H9 (cell line): Measurements from ENCODE around the gene AMER2. TPM values are rescaled to one million over a fixed set of nuclear protein-coding genes. Genes with fewer than 3 reads are reported as not detected.

Experiments used
- DNase-seq: peaks from one replicate; pipeline ENCODE4 v3.0.0-alpha.2; 2017
- H2AFZ ChIP-seq: one replicate; pipeline ENCODE4 v1.6.1; 2013; ENCODE audit warnings: mild to moderate bottlenecking, low read length, control low read depth, moderate library complexity
- H2AK5ac ChIP-seq: 2 replicates; pipeline ENCODE4 v1.6.1; 2013; ENCODE audit warnings: low read length, control low read depth, mixed read lengths; ENCODE audit not compliant: insufficient read length
- H2BK120ac ChIP-seq: one replicate; pipeline ENCODE4 v1.6.1; 2013; ENCODE audit warnings: low read depth, mild to moderate bottlenecking, low read length, control low read depth, inconsistent platforms; ENCODE audit not compliant: poor library complexity, severe bottlenecking
- H2BK12ac ChIP-seq: 2 replicates; pipeline ENCODE4 v1.6.1; 2013; ENCODE audit warnings: low read length, control low read depth, mixed read lengths, low read depth; ENCODE audit not compliant: insufficient read length
- H2BK15ac ChIP-seq: 2 replicates; pipeline ENCODE4 v1.6.1; 2013; ENCODE audit warnings: low read depth, low read length, control low read depth
- H2BK20ac ChIP-seq: one replicate; pipeline ENCODE4 v1.6.1; 2013; ENCODE audit warnings: low read depth, mild to moderate bottlenecking, low read length, control low read depth, inconsistent platforms; ENCODE audit not compliant: poor library complexity, severe bottlenecking
- H2BK5ac ChIP-seq: 2 replicates; pipeline ENCODE4 v1.6.1; 2013; ENCODE audit warnings: low read length, control low read depth, mixed read lengths; ENCODE audit not compliant: insufficient read length
- H3K14ac ChIP-seq: 2 replicates; pipeline ENCODE4 v1.6.1; 2013; ENCODE audit warnings: low read length, control low read depth; ENCODE audit not compliant: insufficient read depth
- H3K18ac ChIP-seq: 2 replicates; pipeline ENCODE4 v1.6.1; 2013; ENCODE audit warnings: low read depth, mild to moderate bottlenecking, mixed read lengths, low read length, control low read depth; ENCODE audit not compliant: insufficient read length
- H3K23ac ChIP-seq: 2 replicates; pipeline ENCODE4 v1.6.1; 2013; ENCODE audit warnings: low read length, control low read depth, mixed read lengths, low read depth; ENCODE audit not compliant: insufficient read length
- H3K23me2 ChIP-seq: 2 replicates; pipeline ENCODE4 v1.6.1; 2013; ENCODE audit warnings: low read depth, mild to moderate bottlenecking, mixed read lengths, low read length, control low read depth; ENCODE audit not compliant: insufficient read length, poor library complexity, severe bottlenecking
- H3K27ac ChIP-seq: 2 replicates; pipeline ENCODE4 v1.5.1; 2013; ENCODE audit warnings: low read length, control low read depth, mixed read lengths, low read depth; ENCODE audit not compliant: insufficient read length
- H3K27me3 ChIP-seq: 2 replicates; pipeline ENCODE4 v1.6.1; 2013; ENCODE audit warnings: low read length, control low read depth, inconsistent platforms; ENCODE audit not compliant: insufficient read depth
- H3K4ac ChIP-seq: 2 replicates; pipeline ENCODE4 v1.6.1; 2013; ENCODE audit warnings: low read depth, mild to moderate bottlenecking, control low read depth, inconsistent platforms, low read length, moderate library complexity
- H3K4me1 ChIP-seq: 2 replicates; pipeline ENCODE4 v1.6.1; 2013; ENCODE audit warnings: low read length, control low read depth, inconsistent platforms; ENCODE audit not compliant: insufficient read depth
- H3K4me2 ChIP-seq: 2 replicates; pipeline ENCODE4 v1.6.1; 2013; ENCODE audit warnings: low read length, control low read depth, mixed read lengths; ENCODE audit not compliant: insufficient read length, insufficient read depth
- H3K56ac ChIP-seq: 2 replicates; pipeline ENCODE4 v1.6.1; 2013; ENCODE audit warnings: low read depth, mild to moderate bottlenecking, mixed read lengths, low read length, control low read depth; ENCODE audit not compliant: insufficient read length
- H3K79me1 ChIP-seq: 2 replicates; pipeline ENCODE4 v1.6.1; 2013; ENCODE audit warnings: low read depth, mild to moderate bottlenecking, moderate library complexity, low read length, control low read depth, inconsistent platforms; ENCODE audit not compliant: insufficient read depth, poor library complexity, severe bottlenecking
- H3K79me2 ChIP-seq: 2 replicates; pipeline ENCODE4 v1.6.1; 2013; ENCODE audit warnings: low read length, control low read depth, inconsistent platforms; ENCODE audit not compliant: insufficient read depth
- H3K9ac ChIP-seq: 2 replicates; pipeline ENCODE4 v1.6.1; 2013; ENCODE audit warnings: low read length, control low read depth, mixed read lengths; ENCODE audit not compliant: insufficient read length; ENCODE audit errors: extremely low read depth
- H3K9me3 ChIP-seq: one replicate; pipeline ENCODE4 v1.6.1; 2013; ENCODE audit warnings: low read depth, low read length, inconsistent platforms; ENCODE audit not compliant: control insufficient read depth
- H3T11ph ChIP-seq: one replicate; pipeline ENCODE4 v1.6.1; 2013; ENCODE audit warnings: mild to moderate bottlenecking, low read length, control low read depth, inconsistent platforms
- H4K20me1 ChIP-seq: one replicate; pipeline ENCODE4 v1.6.1; 2013; ENCODE audit not compliant: control insufficient read depth, insufficient read length, insufficient read depth
- H4K5ac ChIP-seq: 2 replicates; pipeline ENCODE4 v1.6.1; 2013; ENCODE audit warnings: low read depth, mild to moderate bottlenecking, mixed read lengths, low read length, control low read depth; ENCODE audit not compliant: insufficient read length
- H4K8ac ChIP-seq: replicated peaks from 2 replicates; pipeline ENCODE4 v1.6.1; 2013; ENCODE audit warnings: low read length, control low read depth, mixed read lengths, low read depth; ENCODE audit not compliant: insufficient read length
- H4K91ac ChIP-seq: 2 replicates; pipeline ENCODE4 v1.6.1; 2013; ENCODE audit warnings: low read depth, mild to moderate bottlenecking, moderate library complexity, mixed read lengths, low read length, control low read depth; ENCODE audit not compliant: insufficient read length
- H3K27ac Mint-ChIP-seq, 3 experiments: 2 replicates in 2 of 3; 3 replicates in 1 of 3; pipeline ENCODE4 v1.8.0; 2020 to 2021; ENCODE audit warnings: mixed read lengths in 3 of 3, mild to moderate bottlenecking in 1 of 3, moderate library complexity in 1 of 3
- H3K27me3 Mint-ChIP-seq: 2 replicates; pipeline ENCODE4 v1.8.0; 2021; ENCODE audit warnings: low read depth, mild to moderate bottlenecking, moderate library complexity, mixed read lengths
- H3K36me3 Mint-ChIP-seq, 3 experiments: 2 replicates in 2 of 3; 3 replicates in 1 of 3; pipeline ENCODE4 v1.8.0; 2020 to 2021; ENCODE audit warnings: low read depth in 3 of 3, mixed read lengths in 3 of 3; ENCODE audit not compliant: insufficient read depth in 1 of 3
- H3K4me1 Mint-ChIP-seq, 2 experiments: 2 replicates each; pipeline ENCODE4 v1.8.0; 2020; ENCODE audit warnings: mixed read lengths in 2 of 2
- H3K4me3 Mint-ChIP-seq, 2 experiments: 2 replicates in 1 of 2; 3 replicates in 1 of 2; pipeline ENCODE4 v1.8.0; 2020 to 2021; ENCODE audit warnings: mild to moderate bottlenecking in 2 of 2, mixed read lengths in 2 of 2, moderate library complexity in 1 of 2
- H3K9me3 Mint-ChIP-seq, 2 experiments: 2 replicates in 1 of 2; 3 replicates in 1 of 2; pipeline ENCODE4 v1.8.0; 2020; ENCODE audit warnings: mild to moderate bottlenecking in 2 of 2, mixed read lengths in 2 of 2, moderate library complexity in 1 of 2
- WGBS: extraction: QIAGEN DNeasy Blood & Tissue Kit; methylation state at CpG from one replicate; pipeline ENCODE4 v1.1.7; 2013; ENCODE audit warnings: missing lambda C conversion rate, low lambda C conversion rate, mixed read lengths; ENCODE audit not compliant: insufficient read length; ENCODE audit errors: extremely low coverage; 5-methylcytosine and 5-hydroxymethylcytosine counted together
- total RNA-seq: library from RNA; stranded (reverse); gene quantifications from 2 replicates; pipeline ENCODE4 v1.2.1, GENCODE V29; 2021
- TF ChIP-seq, protein P1 (sequence below): fragments of 200-600 bp; sonication (generic); conservative IDR thresholded peaks from 3 replicates; pipeline ENCODE4 v1.8.0; 2021; ENCODE audit warnings: antibody characterized with exemption, mild to moderate bottlenecking

Gene AMER2
- total RNA-seq, 1 experiment from 2014 or later, result 0.02 TPM

DNA sequence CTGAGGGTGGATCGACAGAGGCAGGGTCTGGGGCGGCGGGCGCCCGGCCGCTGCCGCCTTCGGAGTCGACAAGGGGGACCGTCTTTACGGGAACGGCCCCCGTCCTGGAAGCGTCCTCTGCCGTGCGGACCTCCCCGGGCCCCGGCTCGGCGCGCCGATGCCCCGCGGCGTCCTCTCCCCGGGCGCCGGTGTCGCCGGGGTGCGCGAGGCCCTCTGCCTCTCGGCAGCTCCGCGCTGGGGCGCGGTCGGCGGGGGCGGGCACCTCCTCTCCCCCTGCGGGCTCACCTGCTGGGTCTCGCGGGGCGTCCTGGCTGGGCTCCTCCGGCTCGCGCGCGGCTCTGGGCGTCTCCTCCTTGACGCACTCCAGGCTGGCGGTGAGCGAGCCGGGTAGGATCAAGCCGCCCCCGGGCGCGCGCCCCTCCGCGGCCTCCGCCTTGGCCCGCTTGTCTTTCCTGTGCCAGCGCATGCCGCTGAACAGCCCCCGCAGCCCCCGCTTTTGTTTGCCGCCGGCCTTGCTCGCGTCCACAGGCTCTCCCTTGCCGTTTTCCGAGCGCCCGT is 1.5 kb downstream of the AMER2 start:
- Histone ChIP-seq H3K23ac (no peak overlapping the region), H3K4me2 (peak overlapping the region; percentile 67), H3K14ac (no peak overlapping the region), H3K79me2 (no peaks in the 10 kb centered on the region), H4K91ac (no peak overlapping the region), H3K9ac (no peak overlapping the region), H3K23me2 (peaks cover 17% of the 10 kb centered on the region), H3K27me3 (peaks cover 30% of the 10 kb centered on the region), H2AK5ac (no peak overlapping the region), H3K9me3 (no peaks in the 10 kb centered on the region), H4K8ac (no peak overlapping the region), H2BK12ac (no peak overlapping the region), H4K5ac (no peak overlapping the region), H2AFZ (no peak overlapping the region), H3T11ph (no peak overlapping the region), H3K4me1 (peaks cover 9% of the 10 kb centered on the region; the same call in 1 of the 2 replicates), H2BK120ac (no peak overlapping the region), H3K79me1 (no peaks in the 10 kb centered on the region), H3K4ac (no peak overlapping the region), H2BK20ac (no peak overlapping the region), H3K56ac (no peak overlapping the region), H4K20me1 (no peaks in the 10 kb centered on the region), H2BK15ac (no peak overlapping the region), H2BK5ac (no peak overlapping the region), H3K18ac (no peak overlapping the region), H3K27ac (no peak overlapping the region)
- H3K36me3 Mint-ChIP-seq, result peaks cover 0 to 11% (median 6%) of the 10 kb centered on the region in 3 experiments; a peak in 4 of 7 replicates
- H3K4me3 Mint-ChIP-seq, result peak overlapping the region; percentile 73 to 93
- TF ChIP-seq, protein P1, sequence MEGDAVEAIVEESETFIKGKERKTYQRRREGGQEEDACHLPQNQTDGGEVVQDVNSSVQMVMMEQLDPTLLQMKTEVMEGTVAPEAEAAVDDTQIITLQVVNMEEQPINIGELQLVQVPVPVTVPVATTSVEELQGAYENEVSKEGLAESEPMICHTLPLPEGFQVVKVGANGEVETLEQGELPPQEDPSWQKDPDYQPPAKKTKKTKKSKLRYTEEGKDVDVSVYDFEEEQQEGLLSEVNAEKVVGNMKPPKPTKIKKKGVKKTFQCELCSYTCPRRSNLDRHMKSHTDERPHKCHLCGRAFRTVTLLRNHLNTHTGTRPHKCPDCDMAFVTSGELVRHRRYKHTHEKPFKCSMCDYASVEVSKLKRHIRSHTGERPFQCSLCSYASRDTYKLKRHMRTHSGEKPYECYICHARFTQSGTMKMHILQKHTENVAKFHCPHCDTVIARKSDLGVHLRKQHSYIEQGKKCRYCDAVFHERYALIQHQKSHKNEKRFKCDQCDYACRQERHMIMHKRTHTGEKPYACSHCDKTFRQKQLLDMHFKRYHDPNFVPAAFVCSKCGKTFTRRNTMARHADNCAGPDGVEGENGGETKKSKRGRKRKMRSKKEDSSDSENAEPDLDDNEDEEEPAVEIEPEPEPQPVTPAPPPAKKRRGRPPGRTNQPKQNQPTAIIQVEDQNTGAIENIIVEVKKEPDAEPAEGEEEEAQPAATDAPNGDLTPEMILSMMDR, result no peak
- no CpG with 5 or more reads among the region's 75 CpGs for WGBS
- no peak overlapping the region for H3K27ac Mint-ChIP-seq
- H3K4me1 Mint-ChIP-seq, result peaks cover 38 to 39% of the 10 kb centered on the region in 2 experiments
- H3K27me3 Mint-ChIP-seq, result peaks cover 69% of the 10 kb centered on the region
- no peak for DNase-seq
- peaks cover 5 to 10% of the 10 kb centered on the region in 2 experiments; a peak in 4 of 5 replicates for H3K9me3 Mint-ChIP-seq
